ENCODE results near the gene GMEB2.

Gene GMEB2

GRCh38 chr20:63599396-63600050, 27.4 kb downstream of the GMEB2 start:
- no peak for TF ChIP-seq ZNF274 (IDR thresholded peaks at IDR 0.05; ENCODE audit: low read depth, low read length)
- H3K4me3 ChIP-seq (ENCODE audit: low read length) = no peak overlapping the region

GRCh38 chr20:63598479-63599395, 28.2 kb downstream of the GMEB2 start:
- H3K4me3 ChIP-seq (ENCODE audit: low read length) = no peak overlapping the region

GRCh38 chr20:63597651-63598478, 29.0 kb downstream of the GMEB2 start:
- H3K4me3 ChIP-seq (ENCODE audit: low read length) = no peak overlapping the region
- TF ChIP-seq ZNF274 (IDR thresholded peaks at IDR 0.05; ENCODE audit: low read depth, low read length) = no peak

More at GRCh38 chr20:63598479-63599395, 28.2 kb downstream of the GMEB2 start:
- no peak for TF ChIP-seq ZNF274 (IDR thresholded peaks at IDR 0.05; ENCODE audit: low read depth, low read length)

GRCh38 chr20:63596423-63596822, 30.5 kb downstream of the GMEB2 start:
- H3K4me3 ChIP-seq (ENCODE audit: low read length) = no peak overlapping the region
- TF ChIP-seq ZNF274 (IDR thresholded peaks at IDR 0.05; ENCODE audit: low read depth, low read length) = no peak

- no peak for TF ChIP-seq ZNF274 (IDR thresholded peaks at IDR 0.05; ENCODE audit: low read depth, low read length)
- no peak overlapping the region for H3K4me3 ChIP-seq (ENCODE audit: low read length)
Measured at GRCh38 chr20:63595416-63596127, 31.3 kb downstream of the GMEB2 start.

- no peak overlapping the region for H3K4me3 ChIP-seq (ENCODE audit: low read length)
- TF ChIP-seq ZNF274 (IDR thresholded peaks at IDR 0.05; ENCODE audit: low read depth, low read length) = no peak
Measured at GRCh38 chr20:63594043-63594561, 32.8 kb downstream of the GMEB2 start.

- no peak overlapping the region for H3K4me3 ChIP-seq (ENCODE audit: low read length)
- no peak for TF ChIP-seq ZNF274 (IDR thresholded peaks at IDR 0.05; ENCODE audit: low read depth, low read length)
Measured at GRCh38 chr20:63592661-63593060, 34.2 kb downstream of the GMEB2 start.

GRCh38 chr20:63591786-63592355, 35.0 kb downstream of the GMEB2 start:
- TF ChIP-seq ZNF274 (IDR thresholded peaks at IDR 0.05; ENCODE audit: low read depth, low read length) = no peak
- H3K4me3 ChIP-seq (ENCODE audit: low read length) = no peak overlapping the region

- no peak for TF ChIP-seq ZNF274 (IDR thresholded peaks at IDR 0.05; ENCODE audit: low read depth, low read length)
- no peak overlapping the region for H3K4me3 ChIP-seq (ENCODE audit: low read length)
Measured at GRCh38 chr20:63591147-63591533, 35.8 kb downstream of the GMEB2 start.

GRCh38 chr20:63590218-63591146, 36.4 kb downstream of the GMEB2 start:
- no peak overlapping the region for H3K4me3 ChIP-seq (ENCODE audit: low read length)
- no peak for TF ChIP-seq ZNF274 (IDR thresholded peaks at IDR 0.05; ENCODE audit: low read depth, low read length)

- no peak overlapping the region for H3K4me3 ChIP-seq (ENCODE audit: low read length)
- TF ChIP-seq ZNF274 (IDR thresholded peaks at IDR 0.05; ENCODE audit: low read depth, low read length) = no peak
Measured at GRCh38 chr20:63589261-63590217, 37.4 kb downstream of the GMEB2 start.
